Liver (tissue), 3 donors: ENCODE measurements around the gene NFXL1.

Experiments used
- ATF3 ChIP-seq: IDR thresholded peaks from 2 replicates; pipeline ENCODE4 v1.6.1; 2016; ENCODE audit warnings: antibody characterized with exemption
- CTCF ChIP-seq: fragments of 150-350 bp; IDR thresholded peaks from 2 replicates; pipeline ENCODE4 v1.5.1; 2017; ENCODE audit warnings: improper control_type of control experiment, low read depth, low read length; ENCODE audit not compliant: missing input control
- EGR1 ChIP-seq, 2 donors: IDR thresholded peaks; 2 replicates each; pipeline ENCODE4 v1.6.1; 2016 to 2018; ENCODE audit warnings: antibody characterized with exemption in 2 of 2, low read depth in 2 of 2
- GABPA ChIP-seq, 2 donors: IDR thresholded peaks in 1 of 2; conservative IDR thresholded peaks in 1 of 2; 2 replicates each; pipeline ENCODE4 v1.6.1; 2016; ENCODE audit warnings: antibody characterized with exemption in 2 of 2, mild to moderate bottlenecking in 1 of 2, moderate library complexity in 1 of 2
- HNF4G ChIP-seq: IDR thresholded peaks from 2 replicates; pipeline ENCODE4 v1.6.1; 2016; ENCODE audit warnings: antibody characterized with exemption
- JUND ChIP-seq, 2 donors: IDR thresholded peaks; 2 replicates each; pipeline ENCODE4 v1.6.1; 2016; ENCODE audit warnings: antibody characterized with exemption in 2 of 2
- NR2F2 ChIP-seq: IDR thresholded peaks from 2 replicates; pipeline ENCODE4 v1.6.1; 2016; ENCODE audit warnings: antibody characterized with exemption
- RAD21 ChIP-seq, 2 donors: IDR thresholded peaks; 2 replicates each; pipeline ENCODE4 v1.6.1; 2016; ENCODE audit warnings: antibody characterized with exemption in 2 of 2, mild to moderate bottlenecking in 2 of 2
- REST ChIP-seq: IDR thresholded peaks from 2 replicates; pipeline ENCODE4 v1.6.1; 2016; ENCODE audit warnings: antibody characterized with exemption, mild to moderate bottlenecking
- SP1 ChIP-seq: IDR thresholded peaks from 2 replicates; pipeline ENCODE4 v1.6.1; 2018; ENCODE audit warnings: antibody characterized with exemption, mild to moderate bottlenecking
- TAF1 ChIP-seq: conservative IDR thresholded peaks from 2 replicates; pipeline ENCODE4 v1.6.1; 2016; ENCODE audit warnings: antibody characterized with exemption, mild to moderate bottlenecking
- YY1 ChIP-seq: IDR thresholded peaks from 2 replicates; pipeline ENCODE4 v1.6.1; 2016; ENCODE audit warnings: antibody characterized with exemption, mild to moderate bottlenecking
- ZBTB33 ChIP-seq: IDR thresholded peaks from 2 replicates; pipeline ENCODE4 v1.6.1; 2016; ENCODE audit warnings: antibody characterized with exemption
- TF ChIP-seq, protein P1 (sequence below): IDR thresholded peaks from 2 replicates; pipeline ENCODE4 v1.6.1; 2016; ENCODE audit warnings: antibody characterized with exemption
- donor health status: healthy.
- donor health status: healthy.

DNA sequence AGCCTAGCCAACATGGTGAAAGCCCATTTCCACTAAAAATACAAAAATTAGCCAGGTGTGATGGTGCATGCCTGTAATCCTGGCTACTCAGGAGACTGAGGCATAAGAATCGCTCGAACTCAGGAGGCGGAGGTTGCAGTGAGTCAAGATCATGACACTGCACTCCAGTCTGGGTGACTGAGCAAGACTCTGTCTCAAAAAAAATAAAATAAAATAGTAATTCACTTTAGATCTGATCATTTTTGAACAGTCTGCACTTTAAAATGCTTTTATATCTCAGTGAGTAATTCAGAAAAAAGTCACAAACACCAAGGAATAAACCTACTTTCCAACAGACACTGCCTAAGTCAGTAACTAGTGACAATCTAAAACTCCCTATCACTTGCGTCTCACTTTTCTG, 50.9 kb downstream of the NFXL1 start:
- no peak for TF ChIP-seq CTCF
- no peak for TF ChIP-seq REST
- no peak for TF ChIP-seq HNF4G
- no peak for TF ChIP-seq TAF1
- TF ChIP-seq YY1, result no peak
- TF ChIP-seq RAD21 (IDR thresholded peaks at IDR 0.05), result no peak
- no peak for TF ChIP-seq GABPA (IDR thresholded peaks at IDR 0.05 in 1 of 2, conservative IDR thresholded peaks at IDR 0.05 in 1 of 2)
- no peak for TF ChIP-seq EGR1 (IDR thresholded peaks at IDR 0.05; ENCODE audit: low read depth in 2 of 2)
- no peak for TF ChIP-seq ATF3
- no peak for TF ChIP-seq JUND (IDR thresholded peaks at IDR 0.05)
- no peak for TF ChIP-seq SP1
- TF ChIP-seq ZBTB33, result no peak
- TF ChIP-seq, protein P1, sequence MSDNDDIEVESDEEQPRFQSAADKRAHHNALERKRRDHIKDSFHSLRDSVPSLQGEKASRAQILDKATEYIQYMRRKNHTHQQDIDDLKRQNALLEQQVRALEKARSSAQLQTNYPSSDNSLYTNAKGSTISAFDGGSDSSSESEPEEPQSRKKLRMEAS, result no peak
- TF ChIP-seq NR2F2, result no peak
